Activated CD8-positive, alpha-beta T cell treated with anti-CD3 and anti-CD28 coated beads, Interleukin-2, amount 10 ng/mL, durations not matched to agents 7 days and 5 days (primary cell): Measurements from ENCODE around the gene CHAMP1. TPM values are rescaled to one million over a fixed set of nuclear protein-coding genes. Genes with fewer than 3 reads are reported as not detected.

Source experiments
- ATAC-seq: fragments of 150-1000 bp; cut with Tn5 transposase; one replicate; pipeline ENCODE4 v1.10.0; 2021; ENCODE audit warnings: moderate library complexity
- CTCF ChIA-PET: fragments of 350-600 bp; sonication (Branson Sonifier 250); formaldehyde crosslinking; loops from one replicate; lab custom pipeline; 2021; ENCODE audit warnings: antibody characterized with exemption; lab: Charles Lee
- POLR2A ChIA-PET: fragments of 350-600 bp; sonication (Branson Sonifier 250); formaldehyde crosslinking; loops from one replicate; lab custom pipeline; 2021; ENCODE audit warnings: antibody characterized with exemption; lab: Charles Lee
- DNase-seq: peaks from one replicate; pipeline ENCODE4 v3.0.0-alpha.2; 2020
- H3K27ac Mint-ChIP-seq: one replicate; pipeline ENCODE4 v1.8.0; 2021; ENCODE audit warnings: mild to moderate bottlenecking, mixed read lengths
- H3K27me3 Mint-ChIP-seq: one replicate; pipeline ENCODE4 v1.8.0; 2021; ENCODE audit warnings: low read depth, mixed read lengths
- H3K36me3 Mint-ChIP-seq: one replicate; pipeline ENCODE4 v1.8.0; 2021; ENCODE audit warnings: low read depth, mixed read lengths
- H3K4me1 Mint-ChIP-seq: one replicate; pipeline ENCODE4 v1.8.0; 2021; ENCODE audit warnings: low read depth, mixed read lengths
- H3K4me3 Mint-ChIP-seq: one replicate; pipeline ENCODE4 v1.8.0; 2021; ENCODE audit warnings: mild to moderate bottlenecking, mixed read lengths
- H3K9me3 Mint-ChIP-seq: one replicate; pipeline ENCODE4 v1.8.0; 2022; ENCODE audit warnings: mixed read lengths; ENCODE audit not compliant: insufficient read depth
- total RNA-seq, 2 experiments: library from RNA; stranded (reverse); gene quantifications; one replicate each; pipeline ENCODE4 v1.2.3, GENCODE V29; 2021

The CHAMP1 gene
- total RNA-seq, 2 experiments from 2014 or later = 31.6 to 33.3 TPM

- H3K9me3 Mint-ChIP-seq = no peaks in the 10 kb centered on the region
- CTCF ChIA-PET = no interaction called here
Measured at GRCh38 chr13:114303700-114304327, 10.5 kb upstream of the CHAMP1 start.

DNA sequence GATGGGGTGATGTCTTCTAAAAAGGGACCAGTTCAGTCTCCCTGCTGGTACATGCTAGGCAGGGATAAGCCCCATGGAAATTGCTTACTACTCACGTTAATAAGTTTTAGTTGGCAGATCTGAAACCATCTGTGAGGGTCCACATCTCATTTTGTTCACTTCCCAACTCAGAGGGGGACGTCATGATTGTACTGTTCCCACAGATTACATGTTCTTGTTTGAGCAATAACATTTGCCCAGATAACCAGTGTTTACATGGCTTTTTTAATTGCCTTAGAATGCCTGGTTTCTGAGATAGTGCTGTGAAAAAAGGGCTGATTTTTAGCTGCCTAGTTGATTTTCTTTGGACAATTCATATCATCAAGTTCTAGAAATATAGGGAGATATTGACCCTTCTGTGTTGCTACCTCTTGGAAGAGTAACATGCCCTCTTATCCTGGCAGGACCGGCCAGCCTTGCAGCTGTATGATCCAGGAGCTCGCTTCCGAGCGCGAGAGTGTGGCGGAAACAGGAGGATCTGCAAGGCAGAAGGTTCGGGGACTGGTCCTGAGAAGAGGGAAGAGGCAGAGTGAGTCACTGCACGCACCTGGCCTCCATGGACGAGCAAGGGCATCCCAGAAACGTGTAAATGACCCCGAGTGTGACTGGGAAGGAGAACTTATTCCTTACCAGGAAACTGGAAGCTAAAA lies 9.8 kb upstream of the CHAMP1 start:
- Mint-ChIP-seq H3K4me3 (no peak overlapping the region), H3K4me1 (no peaks in the 10 kb centered on the region), H3K27ac (no peak overlapping the region), H3K36me3 (peaks cover 40% of the 10 kb centered on the region), H3K27me3 (no peaks in the 10 kb centered on the region), H3K9me3 (no peaks in the 10 kb centered on the region)
- ATAC-seq (no peak), DNase-seq (no peak)
- CTCF ChIA-PET = no interaction called here
- POLR2A ChIA-PET = no interaction called here

More at GRCh38 chr13:114303700-114304327, 10.5 kb upstream of the CHAMP1 start:
- H3K4me3 Mint-ChIP-seq = no peak overlapping the region
- DNase-seq = no peak
- no peaks in the 10 kb centered on the region for H3K4me1 Mint-ChIP-seq
- no peak for ATAC-seq
- peaks cover 43% of the 10 kb centered on the region for H3K36me3 Mint-ChIP-seq
- H3K27ac Mint-ChIP-seq = no peak overlapping the region
- POLR2A ChIA-PET = interaction anchor here (0.6 kb wide), 1 partner anchor 10 kb away, joined by 4 read pairs; no protein-coding TSS in a partner anchor
- no peaks in the 10 kb centered on the region for H3K27me3 Mint-ChIP-seq

DNA sequence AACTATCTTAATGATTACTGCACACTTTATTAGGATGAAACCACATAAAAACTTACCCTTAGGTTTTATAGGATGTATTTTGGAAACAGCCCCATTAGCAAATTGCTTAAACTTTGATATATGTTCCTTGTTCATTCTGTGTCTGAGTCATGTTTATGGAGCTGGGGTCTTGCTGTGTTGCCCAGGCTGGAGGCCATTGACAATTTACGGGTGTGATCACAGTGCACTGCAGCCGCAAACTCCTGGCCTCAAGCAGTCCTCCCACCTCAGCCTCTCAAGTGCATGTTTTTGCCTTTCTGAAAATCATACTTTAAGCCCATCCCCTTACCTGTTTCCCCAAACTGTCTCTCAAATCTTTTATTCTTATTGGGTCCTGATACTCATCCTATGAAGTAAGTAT lies 5.2 kb upstream of the CHAMP1 start:
- H3K4me1 Mint-ChIP-seq = peaks cover 13% of the 10 kb centered on the region
- H3K27ac Mint-ChIP-seq = no peak overlapping the region
- peaks cover 19% of the 10 kb centered on the region for H3K36me3 Mint-ChIP-seq
- ATAC-seq (no peak), DNase-seq (no peak)
- no peaks in the 10 kb centered on the region for H3K27me3 Mint-ChIP-seq
- CTCF ChIA-PET = no interaction called here
- H3K9me3 Mint-ChIP-seq = no peaks in the 10 kb centered on the region
- no peak overlapping the region for H3K4me3 Mint-ChIP-seq
- POLR2A ChIA-PET = no interaction called here

DNA sequence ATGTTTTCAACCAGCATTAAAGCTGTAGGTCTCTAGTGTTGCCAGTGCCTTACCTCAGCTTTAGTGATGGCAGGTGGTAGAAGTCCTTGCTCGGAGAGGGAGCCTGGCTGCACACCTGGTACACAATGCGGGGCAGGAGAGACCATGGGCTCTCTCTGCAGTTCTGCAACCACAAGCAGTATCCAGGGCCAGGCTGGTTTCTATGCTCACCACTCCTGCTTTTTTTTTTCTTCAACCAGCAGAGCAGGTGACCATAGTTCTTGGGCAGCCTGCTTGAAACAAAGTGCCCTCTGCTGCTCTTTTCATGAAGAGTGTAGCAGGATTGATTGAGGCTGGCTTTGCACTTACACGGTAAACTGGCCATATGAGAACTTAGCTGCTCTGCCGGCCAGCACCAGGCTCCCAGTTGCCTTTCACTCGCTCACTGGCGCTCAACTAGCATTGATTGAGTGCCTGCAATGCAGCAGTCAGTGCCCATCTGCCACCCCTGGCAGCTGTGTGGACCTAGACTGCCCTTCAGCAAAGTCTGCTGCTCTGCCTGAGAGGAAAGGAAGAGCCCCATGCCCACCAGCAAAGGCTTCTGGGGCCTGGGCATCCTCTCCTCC lies 4.4 kb upstream of the CHAMP1 start:
- no peak overlapping the region for H3K27ac Mint-ChIP-seq
- ChIA-PET CTCF (no interaction called here), POLR2A (no interaction called here)
- no peak for DNase-seq
- H3K9me3 Mint-ChIP-seq = no peaks in the 10 kb centered on the region
- no peak for ATAC-seq
- peaks cover 14% of the 10 kb centered on the region for H3K36me3 Mint-ChIP-seq
- H3K27me3 Mint-ChIP-seq = no peaks in the 10 kb centered on the region
- peaks cover 15% of the 10 kb centered on the region for H3K4me1 Mint-ChIP-seq
- H3K4me3 Mint-ChIP-seq = no peak overlapping the region

DNA sequence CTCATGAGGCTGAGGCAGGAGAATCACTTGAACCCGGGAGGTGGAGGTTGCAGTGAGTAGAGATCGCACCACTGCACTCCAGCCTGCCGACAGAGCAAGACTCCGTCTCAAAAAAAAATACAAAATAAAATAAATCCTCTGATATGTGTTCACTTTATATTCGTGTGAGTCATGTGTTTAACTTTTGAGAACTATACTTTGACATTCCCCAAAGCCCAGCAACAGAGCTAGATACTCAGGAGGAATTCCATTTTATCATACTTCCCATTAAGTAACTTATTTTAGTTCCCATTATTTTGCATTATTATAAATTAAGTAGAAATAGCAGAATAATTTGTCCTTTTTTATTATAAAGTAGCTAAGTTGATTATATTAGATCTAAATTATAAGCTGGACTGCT lies 3.3 kb upstream of the CHAMP1 start:
- Mint-ChIP-seq H3K36me3 (peaks cover 19% of the 10 kb centered on the region), H3K9me3 (no peaks in the 10 kb centered on the region), H3K27ac (no peak overlapping the region), H3K27me3 (no peaks in the 10 kb centered on the region), H3K4me1 (peaks cover 23% of the 10 kb centered on the region), H3K4me3 (no peak overlapping the region)
- ChIA-PET POLR2A (no interaction called here), CTCF (no interaction called here)
- no peak for ATAC-seq
- DNase-seq = no peak

GRCh38 chr13:114311387-114311786 lies 2.9 kb upstream of the CHAMP1 start:
- peaks cover 23% of the 10 kb centered on the region for H3K4me1 Mint-ChIP-seq
- H3K4me3 Mint-ChIP-seq = no peak overlapping the region
- no peak for DNase-seq
- ChIA-PET CTCF (no interaction called here), POLR2A (no interaction called here)
- H3K9me3 Mint-ChIP-seq = no peaks in the 10 kb centered on the region
- H3K27ac Mint-ChIP-seq = no peak overlapping the region
- ATAC-seq = no peak
- peaks cover 16% of the 10 kb centered on the region for H3K36me3 Mint-ChIP-seq
- no peaks in the 10 kb centered on the region for H3K27me3 Mint-ChIP-seq

DNA sequence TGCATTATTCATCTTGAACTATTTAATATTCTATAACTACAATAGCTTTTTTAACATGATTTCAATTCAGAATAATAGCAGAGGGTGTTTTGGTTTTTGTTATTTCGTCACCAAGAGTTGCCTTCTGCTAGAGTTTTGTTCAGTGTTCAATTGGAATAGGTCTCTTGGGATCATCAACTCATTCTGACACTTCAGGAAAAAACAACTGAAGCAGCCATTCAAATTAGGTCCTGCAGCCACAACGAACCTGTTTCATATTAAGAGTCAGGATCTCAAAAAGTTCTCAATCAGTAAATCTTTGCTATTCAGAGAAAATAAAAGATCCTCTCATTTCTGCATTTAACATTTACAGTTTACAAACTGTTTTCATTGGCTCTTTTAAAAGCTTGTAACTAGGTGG lies 2.4 kb upstream of the CHAMP1 start:
- DNase-seq (no peak), ATAC-seq (no peak)
- Mint-ChIP-seq H3K4me1 (peaks cover 27% of the 10 kb centered on the region), H3K27ac (no peak overlapping the region), H3K36me3 (peaks cover 15% of the 10 kb centered on the region), H3K4me3 (no peak overlapping the region), H3K9me3 (no peaks in the 10 kb centered on the region), H3K27me3 (no peaks in the 10 kb centered on the region)
- ChIA-PET CTCF (no interaction called here), POLR2A (no interaction called here)

- no peak for ATAC-seq
- ChIA-PET POLR2A (interaction anchor here (0.6 to 1.0 kb wide), 3 partner anchors 10 to 32 kb away, joined by 3 to 4 read pairs (median 3); partner anchors contain the start of gene UPF3A), CTCF (interaction anchor here (1.2 to 1.9 kb wide), 2 partner anchors 27 to 44 kb away, joined by 3 to 10 read pairs; no protein-coding TSS in a partner anchor)
- Mint-ChIP-seq H3K27me3 (no peaks in the 10 kb centered on the region), H3K27ac (peak overlapping the region; percentile 78), H3K36me3 (peaks cover 18% of the 10 kb centered on the region), H3K4me1 (peaks cover 38% of the 10 kb centered on the region), H3K9me3 (no peaks in the 10 kb centered on the region), H3K4me3 (peak overlapping the region; percentile 70)
- DNase-seq = no peak
Measured at GRCh38 chr13:114313061-114313860, 1.0 kb upstream of the CHAMP1 start.

- H3K4me1 Mint-ChIP-seq = peaks cover 55% of the 10 kb centered on the region
Measured at GRCh38 chr13:114315074-114315785, 927 bp downstream of the CHAMP1 start.

DNA sequence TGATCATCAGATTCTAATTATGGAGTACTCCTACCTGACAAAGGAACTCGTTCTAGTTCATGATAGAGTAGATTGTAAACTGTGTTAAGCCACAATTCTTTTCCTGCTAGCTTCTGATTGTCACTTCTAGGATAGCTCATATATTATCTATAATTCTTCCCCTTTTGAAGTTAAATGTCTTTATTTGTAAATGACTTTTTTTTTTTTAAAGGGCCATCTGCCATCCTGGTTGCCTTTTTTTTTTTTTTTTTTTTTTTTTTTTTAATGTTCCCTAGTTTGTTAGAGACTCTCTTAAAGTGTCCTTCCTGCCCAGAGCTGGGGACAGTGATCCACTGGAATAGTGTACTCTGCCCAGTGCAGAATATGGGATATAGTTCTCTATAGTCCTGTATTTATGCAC lies 4.3 kb downstream of the CHAMP1 start:
- Mint-ChIP-seq H3K4me3 (no peak overlapping the region), H3K4me1 (peaks cover 48% of the 10 kb centered on the region), H3K27me3 (no peaks in the 10 kb centered on the region), H3K9me3 (no peaks in the 10 kb centered on the region), H3K36me3 (peaks cover 55% of the 10 kb centered on the region), H3K27ac (peak overlapping the region; percentile 16)
- ChIA-PET POLR2A (interaction anchor here (1.4 kb wide), 1 partner anchor 39 kb away, joined by 7 read pairs; no protein-coding TSS in a partner anchor), CTCF (interaction anchor here (1.3 kb wide), 1 partner anchor 18 kb away, joined by 3 read pairs; no protein-coding TSS in a partner anchor)
- no peak for DNase-seq
- ATAC-seq = no peak

More at GRCh38 chr13:114315074-114315785, 927 bp downstream of the CHAMP1 start:
- ChIA-PET CTCF (interaction anchor here (0.8 to 1.0 kb wide), 2 partner anchors 11 to 36 kb away, joined by 3 read pairs; no protein-coding TSS in a partner anchor), POLR2A (interaction anchor here (0.6 to 1.0 kb wide), 2 partner anchors 26 to 34 kb away, joined by 3 read pairs; partner anchors contain the start of gene UPF3A)
- peaks cover 34% of the 10 kb centered on the region for H3K36me3 Mint-ChIP-seq
- ATAC-seq (peak; percentile 6), DNase-seq (peak; percentile 25)
- no peaks in the 10 kb centered on the region for H3K9me3 Mint-ChIP-seq
- peak overlapping the region; percentile 78 for H3K4me3 Mint-ChIP-seq
- no peaks in the 10 kb centered on the region for H3K27me3 Mint-ChIP-seq
- peak overlapping the region; percentile 72 for H3K27ac Mint-ChIP-seq
